ENCODE measurements around the gene IMMP2L. TPM values are rescaled to one million over a fixed set of nuclear protein-coding genes. Genes with fewer than 3 reads are reported as not detected.

IMMP2L gene
- total RNA-seq, 1 donor from 2014 or later = 11.2 TPM

DNA sequence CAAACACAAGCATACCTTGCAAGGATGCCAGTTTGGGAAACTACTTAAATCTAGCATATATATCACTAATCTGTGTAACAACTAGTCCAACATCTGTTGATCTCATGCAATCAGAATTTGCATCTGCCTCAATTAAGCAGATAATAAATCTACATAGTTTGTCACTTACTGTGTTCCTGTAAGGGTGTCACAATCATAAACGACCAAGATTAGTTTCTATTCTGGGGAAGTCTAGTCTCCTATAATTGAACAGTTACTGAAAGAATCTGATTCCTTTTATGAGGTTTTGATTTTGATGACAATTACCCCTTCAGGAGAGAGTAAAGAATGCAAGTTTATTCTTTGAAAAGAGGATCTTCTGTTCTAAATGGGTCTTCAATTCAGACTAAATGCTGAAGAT, 556.8 kb downstream of the IMMP2L start:
- DNase-seq (ENCODE audit: low spot score) = no peak
- Mint-ChIP-seq H3K4me1 (ENCODE audit: unreplicated experiment) (no peaks in the 10 kb centered on the region), H3K27ac (ENCODE audit: unreplicated experiment) (no peak overlapping the region), H3K9me3 (ENCODE audit: unreplicated experiment) (no peaks in the 10 kb centered on the region), H3K36me3 (ENCODE audit: low read depth, unreplicated experiment) (no peaks in the 10 kb centered on the region), H3K4me3 (ENCODE audit: unreplicated experiment) (no peak overlapping the region), H3K27me3 (ENCODE audit: unreplicated experiment) (no peaks in the 10 kb centered on the region)
- TF ChIP-seq, protein P1, sequence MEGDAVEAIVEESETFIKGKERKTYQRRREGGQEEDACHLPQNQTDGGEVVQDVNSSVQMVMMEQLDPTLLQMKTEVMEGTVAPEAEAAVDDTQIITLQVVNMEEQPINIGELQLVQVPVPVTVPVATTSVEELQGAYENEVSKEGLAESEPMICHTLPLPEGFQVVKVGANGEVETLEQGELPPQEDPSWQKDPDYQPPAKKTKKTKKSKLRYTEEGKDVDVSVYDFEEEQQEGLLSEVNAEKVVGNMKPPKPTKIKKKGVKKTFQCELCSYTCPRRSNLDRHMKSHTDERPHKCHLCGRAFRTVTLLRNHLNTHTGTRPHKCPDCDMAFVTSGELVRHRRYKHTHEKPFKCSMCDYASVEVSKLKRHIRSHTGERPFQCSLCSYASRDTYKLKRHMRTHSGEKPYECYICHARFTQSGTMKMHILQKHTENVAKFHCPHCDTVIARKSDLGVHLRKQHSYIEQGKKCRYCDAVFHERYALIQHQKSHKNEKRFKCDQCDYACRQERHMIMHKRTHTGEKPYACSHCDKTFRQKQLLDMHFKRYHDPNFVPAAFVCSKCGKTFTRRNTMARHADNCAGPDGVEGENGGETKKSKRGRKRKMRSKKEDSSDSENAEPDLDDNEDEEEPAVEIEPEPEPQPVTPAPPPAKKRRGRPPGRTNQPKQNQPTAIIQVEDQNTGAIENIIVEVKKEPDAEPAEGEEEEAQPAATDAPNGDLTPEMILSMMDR (IDR thresholded peaks at IDR 0.05; ENCODE audit: unreplicated experiment) = no peak

DNA sequence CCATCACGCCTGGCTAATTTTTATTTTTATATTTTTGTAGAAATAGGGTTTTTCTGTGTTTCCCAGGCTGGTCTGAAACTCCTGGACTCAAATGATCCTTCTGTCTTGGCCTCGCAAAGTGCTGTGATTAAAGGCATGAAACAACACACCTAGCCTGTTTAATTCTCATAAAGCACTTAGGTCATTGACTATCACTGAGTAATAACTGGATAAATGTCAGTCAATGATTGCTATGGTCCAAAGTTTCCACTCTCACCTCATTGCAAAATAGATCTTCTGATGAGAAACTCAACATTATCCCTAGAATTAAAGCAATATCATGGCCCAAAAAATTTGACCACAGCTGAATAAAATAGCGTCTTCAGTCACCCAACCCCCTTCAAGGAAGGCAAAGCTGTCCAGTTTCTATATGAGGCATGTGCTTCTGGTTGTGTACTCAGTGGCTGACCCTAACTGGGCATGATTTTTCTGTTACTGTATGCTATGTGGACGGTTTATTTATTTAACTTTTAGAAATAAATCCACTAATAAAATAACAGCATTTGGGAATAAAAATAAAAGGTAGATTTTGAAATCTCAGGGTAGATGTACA, 557.9 kb downstream of the IMMP2L start:
- Mint-ChIP-seq H3K27ac (ENCODE audit: unreplicated experiment) (no peak overlapping the region), H3K27me3 (ENCODE audit: unreplicated experiment) (no peaks in the 10 kb centered on the region), H3K4me1 (ENCODE audit: unreplicated experiment) (no peaks in the 10 kb centered on the region), H3K9me3 (ENCODE audit: unreplicated experiment) (no peaks in the 10 kb centered on the region), H3K4me3 (ENCODE audit: unreplicated experiment) (no peak overlapping the region), H3K36me3 (ENCODE audit: low read depth, unreplicated experiment) (no peaks in the 10 kb centered on the region)
- TF ChIP-seq, protein P1 (IDR thresholded peaks at IDR 0.05; ENCODE audit: unreplicated experiment) = no peak
- no peak for DNase-seq (ENCODE audit: low spot score)

DNA sequence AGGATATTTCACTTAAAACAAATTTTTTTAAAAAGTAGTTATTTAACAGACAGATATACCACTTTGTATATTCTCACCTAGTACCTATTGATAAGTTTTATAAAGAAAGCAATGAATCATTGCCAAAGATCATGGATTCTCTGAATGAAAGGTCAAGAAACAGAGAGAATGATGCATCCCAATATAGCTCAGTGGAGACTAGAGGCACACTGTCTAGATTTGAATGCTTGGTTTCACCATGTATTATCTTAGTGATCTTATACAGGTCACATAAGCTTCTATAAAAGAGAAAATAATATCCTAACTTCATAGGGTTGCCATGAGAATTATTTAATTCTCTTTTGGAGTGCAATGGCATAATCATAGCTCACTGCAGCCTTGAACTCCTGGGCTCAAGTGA, 558.4 kb downstream of the IMMP2L start:
- no peaks in the 10 kb centered on the region for H3K36me3 Mint-ChIP-seq (ENCODE audit: low read depth, unreplicated experiment)
- TF ChIP-seq, protein P1 (IDR thresholded peaks at IDR 0.05; ENCODE audit: unreplicated experiment) = no peak
- no peaks in the 10 kb centered on the region for H3K9me3 Mint-ChIP-seq (ENCODE audit: unreplicated experiment)
- no peaks in the 10 kb centered on the region for H3K27me3 Mint-ChIP-seq (ENCODE audit: unreplicated experiment)
- H3K4me3 Mint-ChIP-seq (ENCODE audit: unreplicated experiment) = no peak overlapping the region
- DNase-seq (ENCODE audit: low spot score) = no peak
- H3K4me1 Mint-ChIP-seq (ENCODE audit: unreplicated experiment) = no peaks in the 10 kb centered on the region
- H3K27ac Mint-ChIP-seq (ENCODE audit: unreplicated experiment) = no peak overlapping the region

DNA sequence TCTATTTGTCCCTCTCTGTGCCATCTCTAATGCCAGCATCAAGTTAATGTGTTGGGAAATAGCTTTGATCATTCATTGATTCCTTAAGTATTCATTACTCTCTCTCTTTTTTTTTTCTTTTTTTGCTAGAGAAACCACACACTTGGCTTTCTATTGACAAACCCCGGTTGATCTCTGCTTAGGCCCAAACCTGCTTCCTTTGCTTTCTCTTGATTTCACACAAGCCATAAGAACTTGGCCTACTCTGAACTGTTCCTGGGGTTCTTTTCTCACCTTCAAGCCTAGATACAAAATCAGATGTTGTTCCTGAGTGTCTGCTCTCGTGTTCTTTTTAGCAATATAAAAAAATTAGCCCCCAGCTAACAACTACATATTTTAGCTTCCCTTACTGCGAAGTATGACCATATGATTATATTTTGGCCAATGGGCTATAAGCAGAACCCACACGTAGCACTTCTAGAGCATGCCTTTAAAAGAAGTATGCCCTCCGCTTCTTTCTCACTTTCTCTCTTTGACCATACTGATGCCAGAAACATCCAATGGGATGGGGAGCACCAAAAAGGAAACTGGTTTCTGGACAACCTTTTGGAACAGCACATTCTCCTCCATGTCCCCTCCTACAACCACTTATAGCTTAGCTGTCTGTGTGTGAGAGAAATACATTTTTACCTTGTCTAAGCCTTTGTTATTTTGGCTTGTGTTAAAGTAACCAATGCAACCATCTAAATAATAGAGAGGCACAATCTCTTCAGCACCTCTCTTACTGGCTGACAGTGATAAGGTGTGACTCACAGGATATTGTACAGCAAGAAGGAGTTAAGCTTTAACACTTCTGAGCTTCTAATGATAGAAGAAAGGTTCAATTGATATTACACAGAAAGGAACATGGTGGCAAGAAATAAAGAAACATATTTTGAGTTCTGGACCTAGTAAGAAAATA, 568.0 kb downstream of the IMMP2L start:
- no peak for DNase-seq (ENCODE audit: low spot score)
- TF ChIP-seq, protein P1 (IDR thresholded peaks at IDR 0.05; ENCODE audit: unreplicated experiment) = no peak
- Mint-ChIP-seq H3K9me3 (ENCODE audit: unreplicated experiment) (no peaks in the 10 kb centered on the region), H3K27me3 (ENCODE audit: unreplicated experiment) (no peaks in the 10 kb centered on the region), H3K36me3 (ENCODE audit: low read depth, unreplicated experiment) (no peaks in the 10 kb centered on the region), H3K27ac (ENCODE audit: unreplicated experiment) (no peak overlapping the region), H3K4me3 (ENCODE audit: unreplicated experiment) (no peak overlapping the region), H3K4me1 (ENCODE audit: unreplicated experiment) (no peaks in the 10 kb centered on the region)
